Activated T-cell treated with anti-CD3 and anti-CD28 coated beads, Interleukin-2, amount 50 U/mL, for 24 hours (primary cell): ENCODE results near the gene RBM46.

Source experiments
- DNase-seq: peaks from one replicate; pipeline ENCODE4 v3.0.0-alpha.2; 2020
- H3K27ac Mint-ChIP-seq: 2 replicates; pipeline ENCODE4 v1.8.0; 2020; ENCODE audit warnings: mild to moderate bottlenecking, mixed read lengths
- H3K27me3 Mint-ChIP-seq: 2 replicates; pipeline ENCODE4 v1.8.0; 2020; ENCODE audit warnings: mixed read lengths
- H3K36me3 Mint-ChIP-seq: 2 replicates; pipeline ENCODE4 v1.8.0; 2020; ENCODE audit warnings: low read depth, mixed read lengths
- H3K4me1 Mint-ChIP-seq: 2 replicates; pipeline ENCODE4 v1.8.0; 2020; ENCODE audit warnings: low read depth, mixed read lengths
- H3K4me3 Mint-ChIP-seq: 2 replicates; pipeline ENCODE4 v1.8.0; 2020; ENCODE audit warnings: mild to moderate bottlenecking, moderate library complexity, mixed read lengths
- H3K9me3 Mint-ChIP-seq: 2 replicates; pipeline ENCODE4 v1.8.0; 2020; ENCODE audit warnings: mixed read lengths

Gene RBM46

GRCh38 chr4:154877110-154877760, 96.2 kb downstream of the RBM46 start:
- Mint-ChIP-seq H3K4me3 (no peak overlapping the region), H3K4me1 (no peaks in the 10 kb centered on the region), H3K27ac (no peak overlapping the region), H3K27me3 (no peaks in the 10 kb centered on the region), H3K9me3 (peaks cover 16% of the 10 kb centered on the region), H3K36me3 (no peaks in the 10 kb centered on the region)
- DNase-seq = no peak
